OCI-LY7 (cell line): ENCODE measurements around the gene NOL9. TPM values are rescaled to one million over a fixed set of nuclear protein-coding genes. Genes with fewer than 3 reads are reported as not detected.

Experiments
- BruUV-seq: library from RNA; stranded (reverse); fragments of 400-500 nt; replicated peaks from 2 replicates; lab custom pipeline; 2021; lab: Mats Ljungman, UMichigan
- CTCF ChIA-PET: fragments of 300-600 bp; sonication (Branson Sonifier 250); formaldehyde crosslinking; loops from one replicate; lab custom pipeline; 2022; ENCODE audit warnings: antibody characterized with exemption; ENCODE audit not compliant: unreplicated experiment; lab: Charles Lee
- POLR2A ChIA-PET: fragments of 300-600 bp; sonication (Branson Sonifier 250); formaldehyde crosslinking; loops from one replicate; lab custom pipeline; 2022; ENCODE audit warnings: antibody characterized with exemption; lab: Charles Lee
- DNase-seq: peaks from one replicate; pipeline ENCODE4 v3.0.0-alpha.2; 2015; ENCODE audit warnings: low spot score
- H2AFZ ChIP-seq: fragments of 200-600 bp; sonication (generic), shearing (Covaris generic); 2 replicates; pipeline ENCODE4 v1.6.1; 2014; ENCODE audit warnings: mild to moderate bottlenecking, antibody characterized with exemption, low read length, moderate library complexity
- H3K27ac ChIP-seq: fragments of 200-600 bp; sonication (generic); 2 replicates; pipeline ENCODE4 v1.5.1; 2014; ENCODE audit warnings: mixed run types, low read depth, mild to moderate bottlenecking, moderate library complexity, low read length, inconsistent platforms; ENCODE audit not compliant: poor library complexity, severe bottlenecking
- H3K36me3 ChIP-seq: fragments of 200-600 bp; sonication (generic); 2 replicates; pipeline ENCODE4 v1.6.1; 2014; ENCODE audit warnings: mild to moderate bottlenecking, antibody characterized with exemption, low read length, moderate library complexity, mixed read lengths; ENCODE audit not compliant: insufficient read depth
- H3K4me1 ChIP-seq: fragments of 200-600 bp; sonication (generic); 2 replicates; pipeline ENCODE4 v1.5.1; 2014; ENCODE audit warnings: mild to moderate bottlenecking, low read length; ENCODE audit not compliant: insufficient read depth, poor library complexity, severe bottlenecking
- H3K4me2 ChIP-seq: fragments of 200-600 bp; sonication (generic); 2 replicates; pipeline ENCODE4 v1.6.1; 2014; ENCODE audit warnings: mild to moderate bottlenecking, low read length
- H3K4me3 ChIP-seq: fragments of 200-600 bp; sonication (generic); 2 replicates; pipeline ENCODE4 v1.5.1; 2014; ENCODE audit warnings: mild to moderate bottlenecking, low read depth, low read length; ENCODE audit not compliant: poor library complexity, severe bottlenecking
- H3K79me2 ChIP-seq: fragments of 200-600 bp; sonication (generic); 2 replicates; pipeline ENCODE4 v1.6.1; 2016; ENCODE audit warnings: low read depth, mild to moderate bottlenecking, low read length, moderate library complexity, mixed read lengths; ENCODE audit not compliant: insufficient read depth
- H3K9me2 ChIP-seq: fragments of 200-600 bp; sonication (generic); 2 replicates; pipeline ENCODE4 v1.6.1; 2016; ENCODE audit warnings: mild to moderate bottlenecking, low read length, mixed read lengths; ENCODE audit not compliant: insufficient read depth
- H3K9me3 ChIP-seq: fragments of 200-600 bp; sonication (generic); 2 replicates; pipeline ENCODE4 v1.6.1; 2014; ENCODE audit warnings: mild to moderate bottlenecking, mixed run types, low read length, mixed read lengths
- H4K20me1 ChIP-seq: fragments of 200-600 bp; sonication (generic); 2 replicates; pipeline ENCODE4 v1.6.1; 2014; ENCODE audit warnings: mild to moderate bottlenecking, antibody characterized with exemption, low read length, moderate library complexity, mixed read lengths; ENCODE audit not compliant: insufficient read depth
- CTCF ChIP-seq: fragments of 200-600 bp; sonication (generic); conservative IDR thresholded peaks from 2 replicates; pipeline ENCODE4 v1.5.1; 2014; ENCODE audit warnings: mild to moderate bottlenecking, antibody characterized with exemption, low read length, moderate library complexity, mixed read lengths
- EZH2phosphoT487 ChIP-seq: fragments of 200-600 bp; sonication (generic); IDR thresholded peaks from 2 replicates; pipeline ENCODE4 v1.6.1; 2018; ENCODE audit warnings: low read depth, borderline replicate concordance, mild to moderate bottlenecking, mixed run types, antibody characterized with exemption, low read length, moderate library complexity, mixed read lengths
- intact Hi-C: fragments of 100-400 bp; cut with micrococcal nuclease; formaldehyde crosslinking; loops from one replicate; pipeline ENCODE4 v1.10.0; 2022; ENCODE audit not compliant: unreplicated experiment
- total RNA-seq, 2 experiments: library from RNA; depleted of rRNA in 1 of 2; stranded (reverse); fragments of >200 nt in 1 of 2; shearing (Covaris generic) in 1 of 2; gene quantifications; 2 replicates each; pipeline ENCODE4 v1.2.3, GENCODE V29; 2014 to 2022

Gene NOL9
- total RNA-seq, 2 experiments from 2014 or later, result 39.1 to 58.8 TPM

- DNase-seq, result no peak
- H3K4me1 ChIP-seq, result no peaks in the 10 kb centered on the region
- TF ChIP-seq EZH2phosphoT487, result no peak
- TF ChIP-seq CTCF, result no peak
- no TSS peak for BruUV-seq
- ChIA-PET CTCF (no interaction called here), POLR2A (interaction anchor here (0.8 kb wide), 1 partner anchor 14 kb away, joined by 3 read pairs; no protein-coding TSS in a partner anchor)
- no peak overlapping the region for H2AFZ ChIP-seq
- no peak overlapping the region for H3K4me3 ChIP-seq
- intact Hi-C loops, result no loop called here
- no peaks in the 10 kb centered on the region for H3K9me2 ChIP-seq
- H3K27ac ChIP-seq, result no peak overlapping the region
- H3K36me3 ChIP-seq, result no peaks in the 10 kb centered on the region
- no peaks in the 10 kb centered on the region for H3K79me2 ChIP-seq
- no peaks in the 10 kb centered on the region; the same call in 1 of the 2 replicates for H4K20me1 ChIP-seq
- no peaks in the 10 kb centered on the region for H3K9me3 ChIP-seq
- H3K4me2 ChIP-seq, result no peak overlapping the region
These were observed 46.0 kb downstream of the NOL9 start for GRCh38 chr1:6508154-6508815.

GRCh38 chr1:6507461-6507911 is 46.8 kb downstream of the NOL9 start:
- Histone ChIP-seq H3K79me2 (no peaks in the 10 kb centered on the region), H3K4me1 (no peaks in the 10 kb centered on the region), H3K4me2 (no peak overlapping the region), H3K36me3 (no peaks in the 10 kb centered on the region), H3K9me2 (no peaks in the 10 kb centered on the region), H3K9me3 (no peaks in the 10 kb centered on the region), H3K4me3 (no peak overlapping the region), H2AFZ (no peak overlapping the region), H4K20me1 (no peaks in the 10 kb centered on the region; the same call in 1 of the 2 replicates), H3K27ac (no peak overlapping the region)
- intact Hi-C loops, result no loop called here
- CTCF ChIA-PET, result no interaction called here
- POLR2A ChIA-PET, result interaction anchor here (0.6 kb wide), 1 partner anchor 221 kb away, joined by 6 read pairs; no protein-coding TSS in a partner anchor
- BruUV-seq, result no TSS peak
- TF ChIP-seq EZH2phosphoT487 (no peak), CTCF (no peak)
- no peak for DNase-seq

GRCh38 chr1:6507037-6507428 is 47.3 kb downstream of the NOL9 start:
- intact Hi-C loops, result no loop called here
- Histone ChIP-seq H3K9me2 (no peaks in the 10 kb centered on the region), H3K4me2 (no peak overlapping the region), H3K79me2 (no peaks in the 10 kb centered on the region), H3K9me3 (no peaks in the 10 kb centered on the region), H3K36me3 (no peaks in the 10 kb centered on the region), H2AFZ (no peak overlapping the region), H3K4me1 (no peaks in the 10 kb centered on the region), H4K20me1 (no peaks in the 10 kb centered on the region; the same call in 1 of the 2 replicates), H3K27ac (no peak overlapping the region), H3K4me3 (no peak overlapping the region)
- TF ChIP-seq EZH2phosphoT487 (no peak), CTCF (no peak)
- ChIA-PET CTCF (no interaction called here), POLR2A (interaction anchor here (0.6 kb wide), 1 partner anchor 220 kb away, joined by 6 read pairs; no protein-coding TSS in a partner anchor)
- BruUV-seq, result no TSS peak
- DNase-seq, result no peak
